Measurements from ENCODE around the gene PRAF2.

PRAF2 gene

DNA sequence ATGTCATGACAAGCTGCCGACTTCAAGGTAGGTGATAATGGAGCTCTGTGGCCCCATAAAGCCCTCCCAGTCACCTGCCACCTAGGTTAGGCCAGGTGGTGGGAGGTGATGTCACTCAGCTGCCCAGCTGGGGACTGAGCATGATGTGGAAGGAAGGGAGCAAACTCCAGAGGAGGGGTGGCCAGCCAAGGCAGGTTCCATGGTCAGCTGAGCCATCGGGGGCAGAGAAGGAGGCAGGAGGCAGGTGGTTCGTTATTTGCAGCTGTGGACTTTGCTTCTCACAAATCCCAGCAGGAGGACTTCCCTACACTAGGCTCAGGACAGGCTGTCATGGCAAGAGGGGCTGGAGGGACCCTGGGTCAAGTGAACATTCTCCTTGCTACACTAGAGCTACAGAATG is 12.9 kb downstream of the PRAF2 start:
- Histone ChIP-seq H3K27ac (no peak overlapping the region), H3K27me3 (replicated peaks) (no peaks in the 10 kb centered on the region), H3K4me3 (ENCODE audit: low read depth, low read length) (no peak overlapping the region), H3K36me3 (replicated peaks) (no peaks in the 10 kb centered on the region)
- no peak for TF ChIP-seq CTCF (IDR thresholded peaks at IDR 0.05; ENCODE audit: low read depth, low read length, missing control alignments)
- in situ Hi-C loops (cut with HindIII; ENCODE audit: low pct_ligation_motif_present, low sequenced_read_pairs): no loop called here
- DNase-seq: no peak

- Histone ChIP-seq H3K27ac (no peak overlapping the region), H3K4me3 (ENCODE audit: low read depth, low read length) (no peak overlapping the region), H3K27me3 (replicated peaks) (no peaks in the 10 kb centered on the region), H3K36me3 (replicated peaks) (no peaks in the 10 kb centered on the region)
- in situ Hi-C loops (cut with HindIII; ENCODE audit: low pct_ligation_motif_present, low sequenced_read_pairs): no loop called here
- TF ChIP-seq CTCF (IDR thresholded peaks at IDR 0.05; ENCODE audit: low read depth, low read length, missing control alignments): no peak
- no peak for DNase-seq
These were observed 14.1 kb downstream of the PRAF2 start for GRCh38 chrX:49059681-49060085.

DNA sequence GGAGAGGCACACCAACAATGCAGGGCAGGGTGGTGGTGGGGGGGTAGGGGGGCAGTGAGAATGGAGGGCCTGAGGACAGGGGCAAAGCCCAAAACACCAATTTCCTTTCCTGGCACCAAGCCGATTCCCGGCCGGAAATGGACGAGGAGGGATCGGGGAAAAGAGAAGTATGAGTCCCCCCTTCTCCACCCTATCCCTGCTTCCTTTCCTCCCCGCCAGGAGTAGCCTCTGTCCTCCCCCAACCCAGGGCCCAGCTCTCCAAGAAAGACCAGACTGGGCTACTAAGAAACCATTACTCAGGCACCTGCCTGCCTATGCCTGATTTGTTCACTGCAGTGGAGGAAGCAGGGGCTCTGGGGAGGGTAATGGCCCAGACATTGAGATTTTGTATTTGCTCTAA is 14.6 kb downstream of the PRAF2 start:
- H3K4me3 ChIP-seq (ENCODE audit: low read depth, low read length): no peak overlapping the region
- no peak overlapping the region for H3K27ac ChIP-seq
- TF ChIP-seq CTCF (IDR thresholded peaks at IDR 0.05; ENCODE audit: low read depth, low read length, missing control alignments): no peak
- in situ Hi-C loops (cut with HindIII; ENCODE audit: low pct_ligation_motif_present, low sequenced_read_pairs): no loop called here
- no peak for DNase-seq
- no peaks in the 10 kb centered on the region for H3K36me3 ChIP-seq (replicated peaks)
- H3K27me3 ChIP-seq (replicated peaks): no peaks in the 10 kb centered on the region

DNA sequence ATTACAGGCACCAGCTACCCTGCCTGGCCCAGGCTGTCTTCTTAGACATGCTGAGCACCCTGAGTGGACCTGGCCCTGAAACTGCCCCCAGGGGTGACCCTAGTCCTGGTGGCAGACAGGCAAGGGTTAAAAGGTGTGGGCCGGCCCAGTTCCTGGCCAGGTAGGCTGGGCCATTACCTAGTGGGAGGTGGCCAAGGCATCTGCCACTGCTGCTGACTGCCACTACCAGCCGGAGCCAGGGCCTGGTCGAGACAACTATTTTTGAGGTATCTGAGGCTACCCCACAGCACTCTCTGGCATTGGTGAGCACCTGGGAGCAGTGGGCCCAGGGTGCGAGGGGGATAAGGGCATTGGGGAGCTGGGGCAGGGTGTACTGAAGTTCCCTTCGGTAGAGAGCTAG is 15.0 kb downstream of the PRAF2 start, which contains the start of gene CCDC120:
Gene CCDC120, plus strand, starts transcription at position 206 of the 400 bp plus-strand sequence. CDS start 3,043 bp downstream, outside the sequence.
- in situ Hi-C loops (cut with HindIII; ENCODE audit: low pct_ligation_motif_present, low sequenced_read_pairs): no loop called here
- Histone ChIP-seq H3K27me3 (replicated peaks) (no peaks in the 10 kb centered on the region), H3K36me3 (replicated peaks) (no peaks in the 10 kb centered on the region), H3K4me3 (ENCODE audit: low read depth, low read length) (no peak within 1 kb of the TSS), H3K27ac (no peak within 1 kb of the TSS)
- DNase-seq: no peak
- no peak for TF ChIP-seq CTCF (IDR thresholded peaks at IDR 0.05; ENCODE audit: low read depth, low read length, missing control alignments)

DNA sequence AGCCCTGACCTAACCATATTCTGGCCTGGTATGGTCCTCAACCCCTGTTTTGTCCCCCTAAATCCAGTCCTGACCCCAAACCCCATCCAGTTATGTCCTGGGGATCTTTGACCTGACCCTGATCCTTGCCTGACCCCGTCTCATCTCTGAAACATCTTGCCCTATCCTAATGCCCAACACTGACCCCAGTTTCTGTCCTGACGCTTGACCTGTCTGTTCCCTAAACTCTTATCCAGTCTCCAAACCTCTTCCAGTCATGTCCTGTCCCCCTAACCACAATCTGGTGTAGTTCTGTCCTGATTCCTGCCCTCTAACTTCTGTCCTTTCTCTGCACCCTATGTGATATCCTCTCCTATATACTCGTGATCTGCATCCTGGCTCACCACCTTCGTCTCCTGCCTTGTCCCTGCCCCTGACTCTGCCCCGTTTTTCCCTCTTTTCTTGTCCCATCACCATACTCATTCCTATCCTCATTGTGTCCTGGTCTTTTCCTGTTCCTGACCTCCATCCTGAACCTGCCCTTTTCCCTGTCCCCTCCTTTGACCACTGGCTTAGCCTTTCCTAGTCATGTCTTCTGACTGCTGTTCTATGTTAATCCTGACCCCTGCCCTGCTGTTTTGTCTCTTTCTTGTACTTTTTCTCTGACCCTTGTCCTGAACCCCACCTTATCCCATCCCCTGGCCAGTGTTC is 19.6 kb downstream of the PRAF2 start:
- no peak for DNase-seq
- Histone ChIP-seq H3K36me3 (replicated peaks) (no peaks in the 10 kb centered on the region), H3K27me3 (replicated peaks) (no peaks in the 10 kb centered on the region), H3K4me3 (ENCODE audit: low read depth, low read length) (peak overlapping the region; percentile 53), H3K27ac (no peak overlapping the region)
- TF ChIP-seq CTCF (IDR thresholded peaks at IDR 0.05; ENCODE audit: low read depth, low read length, missing control alignments): no peak
- in situ Hi-C loops (cut with HindIII; ENCODE audit: low pct_ligation_motif_present, low sequenced_read_pairs): no loop called here

Data from brain microvascular endothelial cell (primary cell).